GM12878 (cell line): ENCODE results near the gene ACCS. TPM values are rescaled to one million over a fixed set of nuclear protein-coding genes. Genes with fewer than 3 reads are reported as not detected.

Experiments
- ATAC-seq: fragments of 200-7000 bp; cut with Tn5 transposase; 3 replicates; pipeline ENCODE4 v1.9.1; 2020; ENCODE audit warnings: mild to moderate bottlenecking, moderate library complexity
- BruUV-seq: library from RNA; stranded (reverse); fragments of 400-500 nt; replicated peaks from 2 replicates; lab custom pipeline; 2021; lab: Mats Ljungman, UMichigan
- CTCF ChIA-PET: fragments of 300-600 bp; sonication (Branson Sonifier 250); formaldehyde crosslinking; extraction: SDS; loops from one replicate; lab custom pipeline; 2021; ENCODE audit warnings: inconsistent platforms; lab: Yijun Ruan, JAX
- POLR2A ChIA-PET: fragments of 350-600 bp; formaldehyde crosslinking; extraction: SDS; loops from one replicate; lab custom pipeline; 2021; ENCODE audit warnings: inconsistent platforms; lab: Charles Lee
- RAD21 ChIA-PET: fragments of 300-600 bp; sonication (Branson Sonifier 250); formaldehyde crosslinking; loops from one replicate; lab custom pipeline; 2023; ENCODE audit warnings: antibody characterized with exemption; ENCODE audit not compliant: unreplicated experiment; lab: Charles Lee
- SMC1A ChIA-PET: fragments of 300-600 bp; sonication (Branson Sonifier 250); formaldehyde crosslinking; loops from one replicate; lab custom pipeline; 2023; ENCODE audit not compliant: unreplicated experiment, uncharacterized antibody; lab: Charles Lee
- DNase-seq: peaks from one replicate; pipeline ENCODE4 v3.0.0-alpha.2; 2011; ENCODE audit warnings: low read depth, low spot score
- FAIRE-seq: peaks from 3 replicates; lab custom pipeline; 2011; peaks lifted over from hg19 to GRCh38; lab: Jason Lieb, UNC
- H2AFZ ChIP-seq: 2 replicates; pipeline ENCODE4 v1.6.0; 2011; ENCODE audit warnings: low read depth, low read length, control low read depth; ENCODE audit not compliant: control insufficient read depth
- H3K27ac ChIP-seq: 2 replicates; pipeline ENCODE4 v1.5.1; 2011; ENCODE audit warnings: control low read depth; ENCODE audit not compliant: control insufficient read depth, insufficient read depth
- H3K27me3 ChIP-seq, 2 experiments: replicated peaks in 1 of 2; 2 replicates each; pipeline versions ENCODE4 v1.6.0 to v1.6.1; 2011; ENCODE audit warnings: low read length in 1 of 2; ENCODE audit not compliant: control insufficient read depth in 2 of 2, insufficient read depth in 2 of 2
- H3K36me3 ChIP-seq, 2 experiments: 2 replicates each; pipeline ENCODE4 v1.5.1; 2011; ENCODE audit warnings: low read length in 1 of 2; ENCODE audit not compliant: control insufficient read depth in 2 of 2, insufficient read depth in 2 of 2
- H3K4me1 ChIP-seq: 2 replicates; pipeline ENCODE4 v1.6.1; 2011; ENCODE audit warnings: mild to moderate bottlenecking, low read length, moderate library complexity, mixed read lengths; ENCODE audit not compliant: control insufficient read depth, insufficient read depth
- H3K4me2 ChIP-seq: 2 replicates; pipeline ENCODE4 v1.6.0; 2011; ENCODE audit warnings: control low read depth; ENCODE audit not compliant: control insufficient read depth, insufficient read depth
- H3K4me3 ChIP-seq: fragments of 200-600 bp; sonication (generic); 2 replicates; pipeline ENCODE4 v1.5.1; 2016
- H3K79me2 ChIP-seq: 2 replicates; pipeline ENCODE4 v1.6.0; 2011; ENCODE audit warnings: low read length; ENCODE audit not compliant: control insufficient read depth, insufficient read depth
- H3K9ac ChIP-seq: 2 replicates; pipeline ENCODE4 v1.8.0; 2011; ENCODE audit warnings: low read length, control low read depth, mixed read lengths; ENCODE audit not compliant: control insufficient read depth, insufficient read depth
- H3K9me3 ChIP-seq: replicated peaks from 3 replicates; pipeline ENCODE4 v1.5.1; 2011; ENCODE audit warnings: mild to moderate bottlenecking, low read length; ENCODE audit not compliant: control insufficient read depth, insufficient read depth
- H4K20me1 ChIP-seq: 2 replicates; pipeline ENCODE4 v1.6.0; 2011; ENCODE audit not compliant: control insufficient read depth, insufficient read depth
- BACH1 ChIP-seq: fragments of 450-650 bp; IDR thresholded peaks from 2 replicates; pipeline ENCODE4 v1.6.1; 2017; ENCODE audit warnings: mild to moderate bottlenecking, borderline replicate concordance
- CEBPB ChIP-seq, 2 experiments: fragments of 150-350 bp in 1 of 2; IDR thresholded peaks; 2 replicates each; pipeline ENCODE4 v1.6.1; 2012 to 2014; ENCODE audit warnings: low read depth in 2 of 2, low read length in 2 of 2, borderline replicate concordance in 1 of 2, inconsistent platforms in 1 of 2
- EGR1 ChIP-seq, 2 experiments: IDR thresholded peaks; 1 replicate in 1 of 2; 2 replicates in 1 of 2; pipeline ENCODE4 v1.6.1; 2011 to 2012; ENCODE audit warnings: low read depth in 2 of 2, low read length in 2 of 2, borderline replicate concordance in 1 of 2, mild to moderate bottlenecking in 1 of 2, moderate library complexity in 1 of 2
- GATAD2B ChIP-seq: fragments of 450-650 bp; conservative IDR thresholded peaks from 2 replicates; pipeline ENCODE4 v1.6.1; 2017; ENCODE audit warnings: low read depth, mild to moderate bottlenecking, moderate library complexity
- HDGF ChIP-seq: fragments of 450-650 bp; IDR thresholded peaks from 2 replicates; pipeline ENCODE4 v1.6.1; 2016; ENCODE audit warnings: antibody characterized with exemption
- JUND ChIP-seq: IDR thresholded peaks from 2 replicates; pipeline ENCODE4 v1.6.1; 2012; ENCODE audit warnings: low read depth, mild to moderate bottlenecking, low read length, improper control_type of control experiment, moderate library complexity
- MEF2A ChIP-seq: IDR thresholded peaks from 2 replicates; pipeline ENCODE4 v1.6.1; 2011; ENCODE audit warnings: low read depth, mild to moderate bottlenecking, low read length, moderate library complexity; ENCODE audit not compliant: insufficient read depth
- NFYA ChIP-seq: IDR thresholded peaks from 2 replicates; pipeline ENCODE4 v1.6.1; 2011; ENCODE audit warnings: low read depth, mild to moderate bottlenecking, low read length, improper control_type of control experiment, borderline replicate concordance
- RAD21 ChIP-seq: IDR thresholded peaks from 2 replicates; pipeline ENCODE4 v1.6.1; 2011; ENCODE audit warnings: mild to moderate bottlenecking, low read depth, low read length, moderate library complexity; ENCODE audit not compliant: insufficient read depth
- SMAD5 ChIP-seq: IDR thresholded peaks from 2 replicates; pipeline ENCODE4 v1.6.1; 2016; ENCODE audit warnings: antibody characterized with exemption, low read depth
- STAT3 ChIP-seq: IDR thresholded peaks from 2 replicates; pipeline ENCODE4 v1.6.1; 2011; ENCODE audit warnings: low read depth, low read length, improper control_type of control experiment
- SUZ12 ChIP-seq: fragments of 200-600 bp; sonication (generic); IDR thresholded peaks from one replicate; pipeline ENCODE4 v1.6.1; 2018; ENCODE audit warnings: antibody characterized with exemption, mild to moderate bottlenecking; ENCODE audit not compliant: unreplicated experiment
- TCF7 ChIP-seq: IDR thresholded peaks from 2 replicates; pipeline ENCODE4 v1.6.1; 2014; ENCODE audit warnings: antibody characterized with exemption, borderline replicate concordance
- USF1 ChIP-seq: IDR thresholded peaks from 2 replicates; pipeline ENCODE4 v1.6.1; 2011; ENCODE audit warnings: borderline replicate concordance, low read depth, mild to moderate bottlenecking, moderate library complexity, mixed read lengths, low read length; ENCODE audit not compliant: insufficient read depth; ENCODE audit errors: extremely low read length
- ZBED1 ChIP-seq: IDR thresholded peaks from 2 replicates; pipeline ENCODE4 v1.6.1; 2016; ENCODE audit warnings: borderline replicate concordance
- ZNF207 ChIP-seq: fragments of 450-650 bp; IDR thresholded peaks from 2 replicates; pipeline ENCODE4 v1.6.1; 2014; ENCODE audit warnings: antibody characterized with exemption, mild to moderate bottlenecking, borderline replicate concordance
- ZNF687 ChIP-seq: fragments of 450-650 bp; IDR thresholded peaks from 2 replicates; pipeline ENCODE4 v1.6.1; 2017; ENCODE audit warnings: mild to moderate bottlenecking, moderate library complexity
- WGBS: methylation state at CpG from one replicate; pipeline ENCODE4 v1.1.6; 2016; ENCODE audit warnings: low lambda C conversion rate; ENCODE audit not compliant: insufficient replicate concordance, insufficient coverage; ENCODE audit errors: missing lambda C conversion rate; 5-methylcytosine and 5-hydroxymethylcytosine counted together
- in situ Hi-C: fragments of 300-500 bp; cut with MboI; formaldehyde crosslinking; loops from 9 replicates; pipeline ENCODE4 v1.14.3; 2018; ENCODE audit warnings: mixed read lengths
- intact Hi-C: fragments of 100-400 bp; cut with micrococcal nuclease; formaldehyde crosslinking; loops from one replicate; pipeline ENCODE4 v1.14.2; 2022; ENCODE audit not compliant: unreplicated experiment
- polyA plus RNA-seq, 11 experiments: library from polyadenylated mRNA; depleted of rRNA in 4 of 11; unstranded in 6 of 11; stranded (reverse) in 5 of 11; fragments of >200 nt; fragmentation: Nextera tagmentation in 4 of 11; fragmentation: Illumina TruSeq in 1 of 11; extraction: Ambion mirVana in 4 of 11; extraction: Trizol in 1 of 11; gene quantifications; 1 replicate in 1 of 11; 2 replicates in 10 of 11; pipeline versions ENCODE4 v1.2.1 to v1.2.3, GENCODE V29; 2011 to 2016; ENCODE audit warnings: inconsistent platforms in 2 of 11, missing spikeins in 2 of 11, low read depth in 1 of 11
- total RNA-seq, 4 experiments: library from RNA; depleted of rRNA in 3 of 4; stranded (reverse); fragments of >200 nt in 3 of 4; fragmentation: Illumina TruSeq in 1 of 4; extraction: Trizol in 1 of 4; gene quantifications; 2 replicates each; pipeline versions ENCODE4 v1.2.1 to v1.2.3, GENCODE V29; 2013 to 2021

The ACCS gene
- total and polyA plus RNA-seq, 10 of the 15 experiments (the other 5 are each of a cell fraction or from before 2014, with no cell fraction given) = 4.8 to 35.9 (median 17.0) TPM

GRCh38 chr11:44127130-44127529 is 61.1 kb downstream of the ACCS start:
- ChIA-PET RAD21 (no interaction called here), SMC1A (no interaction called here), CTCF (interaction anchor here (2.9 kb wide), 1 partner anchor 33 kb away, joined by 7 read pairs; no protein-coding TSS in a partner anchor)
- H3K9me3 ChIP-seq = no peaks in the 10 kb centered on the region
- no peaks in the 10 kb centered on the region for H3K4me1 ChIP-seq
- no peaks in the 10 kb centered on the region for H4K20me1 ChIP-seq
- in situ Hi-C loops = no loop called here
- no peaks in the 10 kb centered on the region for H3K79me2 ChIP-seq
- WGBS = 98% methylated on average over 8 of the region's 8 CpGs
- no peak overlapping the region for H3K4me3 ChIP-seq
- TF ChIP-seq ZBED1 (no peak), EGR1 (IDR thresholded peaks at IDR 0.05; ENCODE audit: borderline replicate concordance in 1 of 2, low read depth in 2 of 2, low read length in 2 of 2) (no peak), RAD21 (no peak), STAT3 (no peak), JUND (no peak), TCF7 (no peak), MEF2A (no peak), NFYA (no peak), GATAD2B (no peak), ZNF207 (no peak), BACH1 (no peak), ZNF687 (no peak), SUZ12 (no peak), USF1 (no peak), SMAD5 (no peak), HDGF (no peak), CEBPB (IDR thresholded peaks at IDR 0.05; ENCODE audit: borderline replicate concordance in 1 of 2, low read depth in 2 of 2, low read length in 2 of 2) (no peak)
- TF ChIP-seq, all 136 proteins: peak for 0
- no peak for ATAC-seq
- POLR2A ChIA-PET = no interaction called here
- Histone ChIP-seq H3K27ac (no peak overlapping the region), H2AFZ (no peak overlapping the region), H3K36me3 (peaks cover 0 to 7% of the 10 kb centered on the region in 2 experiments; a peak in 3 of 4 replicates), H3K27me3 (no peaks in the 10 kb centered on the region), H3K9ac (no peak overlapping the region), H3K4me2 (no peak overlapping the region)
- no TSS peak for BruUV-seq
- no peak for FAIRE-seq
- intact Hi-C loops = no loop called here
- DNase-seq = no peak
